Hindlimb muscle (tissue), 1 donor: ENCODE data around the gene THRB. TPM values are rescaled to one million over a fixed set of nuclear protein-coding genes. Genes with fewer than 3 reads are reported as not detected.

ENCODE experiments used
- DNase-seq: peaks from one replicate; pipeline ENCODE4 v3.0.0-alpha.2; 2013
- polyA plus RNA-seq: library from polyadenylated mRNA; unstranded; fragments of 120-200 nt; gene quantifications from one replicate; pipeline ENCODE4 v1.2.1, GENCODE V29; 2013; ENCODE audit not compliant: insufficient read length

THRB gene
- polyA plus RNA-seq, 1 donor: 1.3 TPM

- no peak for DNase-seq
These were observed 18.0 kb upstream of the THRB start for GRCh38 chr3:24512564-24513197.

GRCh38 chr3:24510030-24510648 lies 15.5 kb upstream of the THRB start:
- DNase-seq: no peak

GRCh38 chr3:24508423-24508839 lies 13.8 kb upstream of the THRB start:
- DNase-seq: no peak

- no peak for DNase-seq
These were observed 13.2 kb upstream of the THRB start for GRCh38 chr3:24507776-24508422.

GRCh38 chr3:24506966-24507775 lies 12.5 kb upstream of the THRB start:
- no peak for DNase-seq

- peak; percentile 32 for DNase-seq
These were observed 11.3 kb upstream of the THRB start for GRCh38 chr3:24505691-24506550.

- DNase-seq: no peak
These were observed 10.1 kb upstream of the THRB start for GRCh38 chr3:24504772-24505171.

GRCh38 chr3:24503616-24504113 lies 9.0 kb upstream of the THRB start:
- DNase-seq: no peak

- DNase-seq: no peak
These were observed 8.0 kb upstream of the THRB start for GRCh38 chr3:24502690-24503089.

GRCh38 chr3:24500806-24501205 lies 6.2 kb upstream of the THRB start:
- no peak for DNase-seq

- DNase-seq: no peak
These were observed 5.3 kb upstream of the THRB start for GRCh38 chr3:24499991-24500390.

- no peak for DNase-seq
These were observed 4.1 kb upstream of the THRB start for GRCh38 chr3:24498796-24499195.

- DNase-seq: no peak
These were observed 3.7 kb upstream of the THRB start for GRCh38 chr3:24498391-24498790.

- no peak for DNase-seq
These were observed 3.3 kb upstream of the THRB start for GRCh38 chr3:24497942-24498341.

GRCh38 chr3:24496529-24497482 lies 2.2 kb upstream of the THRB start:
- DNase-seq: peak; percentile 36

- DNase-seq: peak; percentile 13
These were observed 810 bp upstream of the THRB start for GRCh38 chr3:24495326-24495994.

GRCh38 chr3:24493746-24494617 lies 668 bp downstream of the THRB start:
- peak; percentile 58 for DNase-seq

- DNase-seq: no peak
These were observed 1.6 kb downstream of the THRB start for GRCh38 chr3:24492971-24493551.

- no peak for DNase-seq
These were observed 4.5 kb downstream of the THRB start for GRCh38 chr3:24490151-24490550.
